KMS-11 (cell line): ENCODE data around the gene HOXB5.

Source experiments
- H2AFZ ChIP-seq: fragments of 200-600 bp; sonication (generic); 2 replicates; pipeline ENCODE4 v1.6.1; 2016; ENCODE audit warnings: antibody characterized with exemption, mixed run types, low read depth
- H3K27ac ChIP-seq: fragments of 200-600 bp; sonication (generic); 2 replicates; pipeline ENCODE4 v1.6.1; 2016; ENCODE audit warnings: mild to moderate bottlenecking, mixed run types
- H3K27me3 ChIP-seq: fragments of 200-600 bp; sonication (generic); 2 replicates; pipeline ENCODE4 v1.6.1; 2017; ENCODE audit warnings: mild to moderate bottlenecking, low read depth, mixed run types, moderate library complexity; ENCODE audit not compliant: insufficient read depth
- H3K36me3 ChIP-seq: fragments of 200-600 bp; sonication (generic); 2 replicates; pipeline ENCODE4 v1.6.1; 2017; ENCODE audit warnings: mild to moderate bottlenecking, mixed run types; ENCODE audit not compliant: insufficient read depth
- H3K4me1 ChIP-seq: fragments of 200-600 bp; sonication (generic); 2 replicates; pipeline ENCODE4 v1.6.1; 2016; ENCODE audit warnings: mild to moderate bottlenecking, low read depth, mixed run types; ENCODE audit not compliant: poor library complexity, severe bottlenecking
- H3K4me2 ChIP-seq: fragments of 200-600 bp; sonication (generic); 2 replicates; pipeline ENCODE4 v1.7.0; 2016; ENCODE audit warnings: mild to moderate bottlenecking, mixed run types
- H3K4me3 ChIP-seq: fragments of 200-600 bp; sonication (generic); IDR thresholded peaks from 2 replicates; pipeline ENCODE4 v1.6.1; 2017; ENCODE audit warnings: low read depth, low read length, mixed read lengths; ENCODE audit not compliant: insufficient read depth
- H3K79me2 ChIP-seq: fragments of 200-600 bp; sonication (generic); 2 replicates; pipeline ENCODE4 v1.6.1; 2016; ENCODE audit warnings: low read depth, mixed run types; ENCODE audit not compliant: insufficient read depth
- H3K9ac ChIP-seq: fragments of 200-600 bp; sonication (generic); 2 replicates; pipeline ENCODE4 v1.6.1; 2016; ENCODE audit warnings: mild to moderate bottlenecking, mixed run types
- H4K20me1 ChIP-seq: fragments of 200-600 bp; sonication (generic); 2 replicates; pipeline ENCODE4 v1.6.1; 2016; ENCODE audit warnings: mild to moderate bottlenecking, mixed run types; ENCODE audit not compliant: insufficient read depth
- TF ChIP-seq, protein P1 (sequence below): fragments of 200-600 bp; sonication (generic); conservative IDR thresholded peaks from 2 replicates; pipeline ENCODE4 v1.6.1; 2017; ENCODE audit warnings: low read depth, mild to moderate bottlenecking, antibody characterized with exemption, low read length, moderate library complexity, mixed read lengths

HOXB5 gene

DNA sequence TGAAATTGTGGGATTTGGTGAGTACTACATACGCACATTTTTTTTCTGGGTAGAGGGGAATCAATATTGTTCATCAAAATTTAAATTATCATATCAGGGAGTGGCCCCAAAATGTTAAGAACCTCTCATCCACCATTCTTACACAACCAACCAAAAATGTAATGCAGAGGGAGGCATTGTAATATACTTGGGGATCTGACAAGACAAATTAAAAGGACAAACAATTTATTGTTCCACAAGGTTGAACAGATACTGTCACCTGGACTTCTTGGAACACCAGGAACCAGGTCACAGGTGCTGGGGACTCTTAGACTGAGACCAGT is 47.2 kb upstream of the HOXB5 start:
- no peak overlapping the region for H3K9ac ChIP-seq
- no peaks in the 10 kb centered on the region for H4K20me1 ChIP-seq
- TF ChIP-seq, protein P1, sequence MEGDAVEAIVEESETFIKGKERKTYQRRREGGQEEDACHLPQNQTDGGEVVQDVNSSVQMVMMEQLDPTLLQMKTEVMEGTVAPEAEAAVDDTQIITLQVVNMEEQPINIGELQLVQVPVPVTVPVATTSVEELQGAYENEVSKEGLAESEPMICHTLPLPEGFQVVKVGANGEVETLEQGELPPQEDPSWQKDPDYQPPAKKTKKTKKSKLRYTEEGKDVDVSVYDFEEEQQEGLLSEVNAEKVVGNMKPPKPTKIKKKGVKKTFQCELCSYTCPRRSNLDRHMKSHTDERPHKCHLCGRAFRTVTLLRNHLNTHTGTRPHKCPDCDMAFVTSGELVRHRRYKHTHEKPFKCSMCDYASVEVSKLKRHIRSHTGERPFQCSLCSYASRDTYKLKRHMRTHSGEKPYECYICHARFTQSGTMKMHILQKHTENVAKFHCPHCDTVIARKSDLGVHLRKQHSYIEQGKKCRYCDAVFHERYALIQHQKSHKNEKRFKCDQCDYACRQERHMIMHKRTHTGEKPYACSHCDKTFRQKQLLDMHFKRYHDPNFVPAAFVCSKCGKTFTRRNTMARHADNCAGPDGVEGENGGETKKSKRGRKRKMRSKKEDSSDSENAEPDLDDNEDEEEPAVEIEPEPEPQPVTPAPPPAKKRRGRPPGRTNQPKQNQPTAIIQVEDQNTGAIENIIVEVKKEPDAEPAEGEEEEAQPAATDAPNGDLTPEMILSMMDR, result no peak
- H3K27ac ChIP-seq, result no peak overlapping the region
- no peaks in the 10 kb centered on the region for H3K36me3 ChIP-seq
- peaks cover 5% of the 10 kb centered on the region; the same call in 1 of the 2 replicates for H3K27me3 ChIP-seq
- H2AFZ ChIP-seq, result no peak overlapping the region
- H3K4me3 ChIP-seq, result no peak overlapping the region
- peaks cover 6% of the 10 kb centered on the region for H3K4me1 ChIP-seq
- no peak overlapping the region for H3K4me2 ChIP-seq
- no peaks in the 10 kb centered on the region for H3K79me2 ChIP-seq

DNA sequence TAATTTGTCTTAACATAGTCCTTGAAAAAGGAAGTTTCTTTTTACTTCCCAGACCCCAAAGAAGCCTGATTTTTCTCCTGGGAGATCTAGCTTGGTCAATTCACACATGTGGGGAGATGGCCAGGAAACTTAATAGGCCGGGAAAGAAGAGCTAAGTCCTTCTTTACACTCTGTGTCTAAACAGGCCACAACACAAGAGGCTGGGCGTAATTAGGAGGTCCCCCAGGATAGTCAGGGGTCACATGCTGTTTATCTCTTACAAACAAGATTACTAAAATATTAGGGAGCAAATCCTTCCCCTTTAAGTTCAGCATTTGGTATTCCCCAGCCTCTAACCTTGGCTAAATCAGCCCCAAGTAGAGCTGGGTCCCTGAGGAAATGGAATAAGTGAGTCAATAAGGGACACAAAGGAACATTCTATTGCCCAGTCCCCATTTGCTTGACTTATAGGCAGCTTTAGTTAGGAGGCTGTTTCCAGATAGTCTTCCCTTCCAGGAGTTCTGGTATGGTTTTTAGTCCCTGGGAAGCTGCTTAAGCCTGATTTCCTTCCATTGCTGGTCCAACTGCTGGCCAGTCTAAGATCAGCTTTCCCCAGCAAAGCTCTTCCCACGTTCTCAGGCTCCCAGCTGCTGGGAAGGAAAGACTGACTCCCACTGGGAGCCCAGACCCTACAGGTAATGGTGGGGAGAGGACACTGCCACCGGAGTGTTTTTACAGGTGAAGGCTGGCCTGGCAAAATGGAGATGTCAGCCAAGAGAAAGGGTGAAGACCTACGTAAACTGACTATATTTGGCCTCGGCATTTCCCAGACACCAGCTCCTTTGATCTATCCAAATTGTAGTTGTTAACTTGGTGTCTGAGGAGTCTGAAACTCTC is 46.6 kb upstream of the HOXB5 start:
- Histone ChIP-seq H2AFZ (no peak overlapping the region), H3K27ac (no peak overlapping the region), H3K4me2 (no peak overlapping the region), H3K4me1 (peaks cover 12% of the 10 kb centered on the region), H3K79me2 (no peaks in the 10 kb centered on the region), H3K36me3 (no peaks in the 10 kb centered on the region), H3K9ac (no peak overlapping the region), H4K20me1 (no peaks in the 10 kb centered on the region), H3K4me3 (no peak overlapping the region), H3K27me3 (peaks cover 5% of the 10 kb centered on the region; the same call in 1 of the 2 replicates)
- TF ChIP-seq, protein P1, result no peak

DNA sequence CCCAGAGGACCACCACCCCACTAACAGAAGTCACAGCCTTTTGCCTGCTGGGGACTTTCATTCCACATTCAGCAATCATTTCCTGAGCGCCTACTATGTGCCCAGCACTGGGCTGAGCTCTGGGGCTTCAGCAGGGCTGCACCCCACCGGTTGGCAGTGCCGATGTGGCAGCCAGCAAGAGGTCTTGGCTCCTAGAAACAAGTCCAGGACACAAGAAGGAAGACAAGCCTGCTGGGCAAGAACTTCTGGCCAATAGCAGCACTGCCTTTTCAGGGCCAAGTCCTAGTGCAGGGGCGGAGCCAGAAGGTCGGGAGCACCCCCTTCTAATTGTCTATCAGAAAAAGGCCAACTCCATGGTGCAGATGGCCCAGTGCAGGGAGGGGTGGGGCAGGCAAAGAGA is 45.6 kb upstream of the HOXB5 start:
- Histone ChIP-seq H4K20me1 (no peaks in the 10 kb centered on the region), H2AFZ (no peak overlapping the region), H3K27ac (no peak overlapping the region), H3K36me3 (no peaks in the 10 kb centered on the region), H3K79me2 (no peaks in the 10 kb centered on the region), H3K4me1 (peaks cover 17% of the 10 kb centered on the region), H3K4me2 (no peak overlapping the region), H3K9ac (no peak overlapping the region), H3K27me3 (peaks cover 5% of the 10 kb centered on the region; the same call in 1 of the 2 replicates), H3K4me3 (no peak overlapping the region)
- TF ChIP-seq, protein P1, result no peak

DNA sequence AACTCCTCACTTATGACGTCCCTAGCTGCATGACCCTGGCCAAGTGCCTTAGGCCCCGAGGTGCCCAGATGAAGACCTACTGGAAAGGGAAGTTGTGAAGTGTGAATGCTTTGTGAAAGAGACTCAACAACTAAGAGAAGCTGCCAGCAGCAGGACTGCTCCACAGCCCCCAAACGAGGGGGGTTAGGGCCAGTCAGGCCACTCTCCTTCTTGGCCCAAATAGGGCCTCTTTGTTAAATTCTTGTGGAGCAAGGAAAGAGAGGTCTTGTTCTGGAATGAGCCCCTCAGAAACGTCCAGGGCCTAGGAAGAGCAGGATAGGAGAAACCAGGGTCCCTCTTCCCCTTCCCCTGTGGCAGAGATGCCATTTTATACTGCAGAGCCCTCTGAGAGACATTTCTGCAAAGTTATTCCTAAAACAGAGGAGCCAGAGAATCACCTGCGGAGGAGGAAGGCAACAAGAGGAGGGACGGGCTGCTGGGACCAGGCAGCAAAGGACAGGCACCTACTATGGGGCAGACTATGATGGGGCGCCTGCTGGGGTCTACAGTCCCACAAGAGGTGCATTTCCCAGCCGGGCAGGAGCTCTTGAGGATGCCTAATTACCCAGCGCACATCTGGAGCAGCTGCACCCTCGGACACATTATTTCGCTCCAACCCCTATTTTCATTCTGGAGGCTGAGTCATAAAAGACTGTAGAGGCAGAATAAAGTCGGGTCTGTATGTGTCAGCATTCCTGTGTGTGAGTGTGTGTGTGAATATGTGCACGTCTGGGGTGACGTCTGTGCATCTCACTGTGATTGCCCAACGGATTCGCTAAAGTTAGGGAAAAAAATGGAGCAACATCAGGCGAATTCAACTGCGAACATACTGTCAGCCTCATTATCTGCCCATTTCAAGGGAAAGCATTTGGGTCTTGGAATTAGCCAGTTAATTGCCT is 44.0 kb upstream of the HOXB5 start:
- H3K27me3 ChIP-seq, result peaks cover 5% of the 10 kb centered on the region; the same call in 1 of the 2 replicates
- H3K79me2 ChIP-seq, result no peaks in the 10 kb centered on the region
- no peak overlapping the region for H3K4me2 ChIP-seq
- no peaks in the 10 kb centered on the region for H4K20me1 ChIP-seq
- H3K4me1 ChIP-seq, result peaks cover 27% of the 10 kb centered on the region
- TF ChIP-seq, protein P1, result no peak
- no peak overlapping the region for H3K4me3 ChIP-seq
- no peak overlapping the region for H3K9ac ChIP-seq
- H3K27ac ChIP-seq, result no peak overlapping the region
- no peak overlapping the region for H2AFZ ChIP-seq
- no peaks in the 10 kb centered on the region for H3K36me3 ChIP-seq
